Measurements from ENCODE around the gene MED16.
"Not testable (repeated sequence)": the region's sequence is repeated elsewhere in the genome, so short reads cannot be mapped to it uniquely, and the experiment has no call there.

MED16 gene

DNA sequence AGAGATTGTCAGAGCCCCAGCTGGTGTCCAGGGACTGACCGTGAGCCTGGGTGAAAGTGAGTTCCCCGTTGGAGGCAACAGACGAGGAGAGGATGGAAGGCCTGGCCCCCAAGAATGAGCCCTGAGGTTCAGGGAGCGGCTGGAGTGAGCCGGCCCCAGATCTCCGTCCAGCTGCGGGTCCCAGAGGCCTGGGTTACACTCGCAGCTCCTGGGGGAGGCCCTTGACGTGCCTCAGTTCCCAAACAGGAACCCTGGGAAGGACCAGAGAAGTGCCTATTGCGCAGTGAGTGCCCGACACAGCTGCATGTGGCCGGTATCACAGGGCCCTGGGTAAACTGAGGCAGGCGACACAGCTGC, 42.0 kb downstream of the MED16 start:
- DNase-seq = no peak

GRCh38 chr19:850221-850978, 42.6 kb downstream of the MED16 start:
- peak in 1 of 2 donors; percentile 33 for DNase-seq

- not testable (repeated sequence) for DNase-seq
Measured at GRCh38 chr19:849195-849594, 43.8 kb downstream of the MED16 start.

DNA sequence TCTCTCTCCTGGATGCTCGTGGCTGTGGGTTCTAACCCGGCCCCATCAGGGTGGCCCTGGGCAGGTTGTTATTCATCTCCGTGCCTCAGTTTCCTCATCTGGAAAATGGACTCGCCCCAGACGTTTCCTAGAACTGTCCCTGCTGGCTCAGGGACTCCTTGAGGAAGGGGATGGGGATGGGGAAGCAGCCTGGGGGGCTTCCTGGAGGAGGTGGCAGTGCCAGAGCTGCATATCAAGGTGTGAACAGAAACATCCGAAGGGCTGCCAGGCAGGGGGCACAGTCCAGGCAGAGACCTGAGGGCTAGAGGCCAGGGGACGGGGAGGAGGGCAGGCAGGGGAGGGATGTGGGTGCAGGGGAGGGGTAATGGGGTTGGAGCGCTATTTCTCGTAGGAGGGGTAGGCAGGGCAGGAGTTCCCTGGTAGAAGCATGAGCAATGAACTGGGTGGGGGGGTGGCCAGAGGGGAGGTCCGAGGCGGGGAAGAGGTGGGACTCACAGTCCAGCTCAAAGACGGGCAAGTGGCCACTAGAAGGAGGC, 44.5 kb downstream of the MED16 start:
- no peak for DNase-seq

- DNase-seq = no peak
Measured at GRCh38 chr19:845707-846521, 47.1 kb downstream of the MED16 start.

DNA sequence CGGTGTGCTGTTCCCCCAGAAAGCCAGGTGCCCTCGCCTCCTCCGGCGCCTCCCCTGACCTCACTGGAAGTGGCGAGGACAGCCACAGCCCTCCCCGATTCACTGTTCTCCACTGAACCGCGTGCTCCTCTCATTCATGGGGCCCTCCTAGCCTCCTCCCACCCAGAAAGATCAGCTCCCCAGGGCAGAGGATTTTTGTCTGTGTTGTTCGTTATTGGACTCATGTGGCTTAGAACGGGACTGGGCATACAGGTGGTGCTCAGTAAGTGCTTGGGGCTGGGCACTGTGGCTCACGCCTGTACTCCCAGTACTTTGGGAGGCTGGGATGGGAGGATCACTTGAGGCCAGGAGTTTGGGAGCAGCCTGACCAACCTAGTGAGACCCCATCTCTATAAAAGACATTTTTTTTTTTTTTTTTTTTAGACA, 48.4 kb downstream of the MED16 start:
- no peak for DNase-seq

DNA sequence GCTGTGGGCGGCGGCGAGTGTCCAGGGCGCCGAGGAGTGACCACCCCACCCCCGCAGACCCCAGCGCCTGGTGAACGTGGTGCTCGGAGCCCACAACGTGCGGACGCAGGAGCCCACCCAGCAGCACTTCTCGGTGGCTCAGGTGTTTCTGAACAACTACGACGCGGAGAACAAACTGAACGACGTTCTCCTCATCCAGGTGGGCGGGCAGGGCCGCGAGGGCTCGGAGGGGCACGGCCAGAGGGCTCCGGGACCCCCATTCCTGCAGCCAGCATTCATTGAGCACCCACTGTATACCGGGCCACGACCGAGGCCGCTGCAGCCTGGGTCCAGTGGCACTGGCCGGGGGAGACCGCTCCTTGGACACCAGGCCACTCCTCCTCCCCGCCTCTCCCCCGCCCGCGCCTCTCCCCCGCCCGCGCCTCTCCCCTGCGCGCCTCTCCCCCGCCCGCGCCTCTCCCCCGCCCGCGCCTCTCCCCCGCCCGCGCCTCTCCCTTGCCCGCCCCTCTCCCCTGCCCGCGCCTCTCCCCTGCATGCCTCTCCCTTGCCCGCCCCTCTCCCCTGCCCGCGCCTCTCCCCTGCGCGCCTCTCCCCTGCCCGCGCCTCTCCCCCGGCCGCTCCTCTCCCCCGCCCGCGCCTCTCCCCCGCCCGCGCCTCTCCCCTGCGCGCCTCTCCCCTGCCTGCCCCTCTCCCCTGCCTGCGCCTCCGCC, 49.0 kb downstream of the MED16 start:
- DNase-seq = no peak

GRCh38 chr19:843180-843835, 49.7 kb downstream of the MED16 start:
- no peak for DNase-seq

- DNase-seq = not testable (repeated sequence)
Measured at GRCh38 chr19:842802-843179, 50.2 kb downstream of the MED16 start.

DNA sequence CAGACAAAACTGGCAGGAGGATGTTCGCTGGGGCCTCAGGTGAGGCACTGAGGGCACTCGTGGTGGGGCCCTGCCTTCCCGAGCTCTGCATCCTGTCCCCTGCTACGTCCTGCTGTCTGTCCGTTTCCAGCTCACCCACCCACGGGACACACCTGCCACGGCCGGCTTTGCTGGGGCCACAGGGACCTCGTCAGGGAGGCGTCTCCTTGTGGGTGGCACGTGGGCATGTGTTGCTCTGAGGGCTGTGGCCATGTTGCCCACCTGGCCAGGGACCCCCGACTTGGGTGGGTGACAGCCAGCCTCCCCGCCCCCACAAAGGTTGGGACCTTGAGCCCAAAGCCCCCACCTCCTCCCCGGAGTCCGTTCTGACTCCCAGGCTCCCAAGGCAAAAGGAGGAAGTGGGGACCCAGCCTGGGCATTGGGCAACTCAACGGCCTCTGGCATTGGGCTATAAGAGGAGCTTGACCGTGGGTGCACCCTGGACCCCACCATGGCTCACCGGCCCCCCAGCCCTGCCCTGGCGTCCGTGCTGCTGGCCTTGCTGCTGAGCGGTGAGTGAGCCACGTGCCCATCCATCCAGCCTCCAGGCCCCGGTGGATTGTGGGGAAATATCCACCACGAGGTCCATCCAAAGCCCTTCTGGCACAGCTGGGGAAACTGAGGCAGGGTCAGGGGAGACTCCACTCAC, 52.3 kb downstream of the MED16 start, which contains the start of gene PRTN3:
TSS of gene PRTN3 (plus strand) at position 481 of the 688 bp plus-strand sequence. CDS start at position 491, 10 bp downstream.
- DNase-seq = peak in 1 of 2 donors; percentile 15

DNA sequence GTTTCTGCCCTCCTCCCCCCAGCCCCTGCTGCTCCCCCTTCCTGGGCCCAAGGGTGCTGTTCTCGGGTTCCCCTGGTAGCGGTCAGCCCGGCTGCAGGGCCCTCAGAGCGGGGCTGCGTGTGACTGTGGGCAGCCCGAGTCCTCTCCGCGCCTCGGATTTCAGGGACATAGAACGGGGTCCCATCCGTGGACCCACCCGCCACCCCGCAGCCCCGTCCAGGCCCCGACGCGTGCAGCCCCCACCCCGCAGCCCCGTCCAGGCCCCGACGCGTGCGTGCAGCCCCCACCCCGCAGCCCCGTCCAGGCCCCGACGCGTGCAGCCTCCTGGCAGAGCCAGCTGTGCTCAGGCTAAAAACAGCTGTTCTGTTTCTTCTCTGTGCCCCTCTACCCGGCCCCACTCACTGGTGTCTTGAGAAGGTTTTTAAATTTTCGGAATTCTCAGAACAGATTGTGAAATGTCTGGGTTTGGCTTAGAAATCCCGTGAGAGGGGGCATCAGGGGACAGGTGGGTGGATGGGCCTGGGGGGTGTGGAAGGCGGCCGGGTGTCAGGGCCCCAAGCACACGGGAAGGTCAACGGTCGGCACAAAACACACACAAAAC, 57.7 kb downstream of the MED16 start:
- no peak for DNase-seq

GRCh38 chr19:834216-834615, 58.8 kb downstream of the MED16 start:
- DNase-seq = no peak

GRCh38 chr19:831407-832369, 61.3 kb downstream of the MED16 start:
- DNase-seq = no peak

DNA sequence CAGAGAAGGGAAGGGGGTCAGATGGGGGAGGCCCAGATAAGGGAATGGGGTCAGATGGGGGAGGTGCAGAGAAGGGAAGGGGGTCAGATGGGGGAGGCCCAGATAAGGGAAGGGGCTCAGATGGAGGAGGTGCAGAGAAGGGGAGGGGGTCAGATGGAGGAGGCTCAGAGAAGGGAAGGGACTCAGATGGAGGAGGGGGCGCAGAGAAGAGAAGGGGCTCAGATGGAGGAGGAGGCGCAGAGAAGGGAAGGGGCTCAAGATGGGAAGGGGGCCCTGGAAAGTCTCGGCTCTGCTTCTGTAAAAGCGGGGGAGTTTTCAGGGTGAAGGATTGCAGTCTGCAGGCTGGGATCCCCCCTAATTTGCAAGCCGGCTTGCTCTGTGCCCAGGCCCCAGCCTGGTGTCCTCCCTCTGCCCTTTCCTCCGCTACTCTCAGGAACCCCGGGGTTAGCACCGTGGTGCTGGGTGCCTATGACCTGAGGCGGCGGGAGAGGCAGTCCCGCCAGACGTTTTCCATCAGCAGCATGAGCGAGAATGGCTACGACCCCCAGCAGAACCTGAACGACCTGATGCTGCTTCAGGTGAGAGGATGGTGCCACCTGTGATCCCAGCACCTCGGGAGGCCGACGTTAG, 63.7 kb downstream of the MED16 start:
- no peak for DNase-seq

GRCh38 chr19:827710-828321, 65.2 kb downstream of the MED16 start, which contains the start of gene AZU1:
Gene AZU1 (plus strand): TSS chr19:827837. CDS start chr19:827847, 10 bp downstream.
- DNase-seq = peak in 1 of 2 donors; percentile 32

DNA sequence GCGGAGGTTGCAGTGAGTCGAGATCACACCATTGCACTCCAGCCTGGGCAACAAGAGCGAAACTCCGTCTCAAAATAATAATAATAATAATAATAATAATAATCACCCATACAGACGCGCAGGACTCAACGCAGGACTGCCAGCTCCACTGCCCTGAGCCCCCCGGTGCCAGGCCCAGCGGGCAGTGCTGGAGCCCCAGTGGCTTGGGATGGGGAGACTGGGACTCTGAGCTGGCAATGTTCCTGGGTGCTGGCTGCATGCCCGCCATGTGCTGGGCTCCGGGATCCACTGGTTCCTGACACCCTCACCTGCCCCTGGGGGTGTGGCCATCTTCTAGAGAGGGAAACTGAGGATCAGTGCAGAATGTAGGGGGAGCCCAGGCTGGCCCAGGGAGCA, 65.7 kb downstream of the MED16 start:
- no peak for DNase-seq

- no peak for DNase-seq
Measured at GRCh38 chr19:825897-826644, 66.9 kb downstream of the MED16 start.

DNA sequence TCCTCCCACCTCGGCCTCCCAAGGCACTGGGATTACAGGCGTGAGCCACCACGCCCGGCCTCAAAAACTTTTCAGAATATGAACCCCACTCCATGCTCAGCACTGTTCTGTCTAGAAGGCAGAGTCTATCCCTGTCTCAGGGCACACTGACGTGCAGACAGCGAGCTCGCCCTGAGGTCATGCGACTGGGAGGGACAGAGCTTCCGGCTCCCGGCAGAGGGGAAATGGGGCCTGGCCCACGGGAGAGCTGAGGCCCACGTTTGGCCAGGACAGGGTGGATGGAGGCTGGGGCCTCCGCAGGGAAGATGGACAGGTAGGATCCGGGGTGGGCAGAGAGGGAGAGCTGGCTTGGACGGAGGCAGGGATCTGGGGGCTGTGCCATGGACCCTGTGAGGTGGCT, 68.1 kb downstream of the MED16 start:
- DNase-seq = no peak

Data from bone marrow (tissue), 2 donors.